ENCODE measurements around the gene SMR3B.

SMR3B gene

DNA sequence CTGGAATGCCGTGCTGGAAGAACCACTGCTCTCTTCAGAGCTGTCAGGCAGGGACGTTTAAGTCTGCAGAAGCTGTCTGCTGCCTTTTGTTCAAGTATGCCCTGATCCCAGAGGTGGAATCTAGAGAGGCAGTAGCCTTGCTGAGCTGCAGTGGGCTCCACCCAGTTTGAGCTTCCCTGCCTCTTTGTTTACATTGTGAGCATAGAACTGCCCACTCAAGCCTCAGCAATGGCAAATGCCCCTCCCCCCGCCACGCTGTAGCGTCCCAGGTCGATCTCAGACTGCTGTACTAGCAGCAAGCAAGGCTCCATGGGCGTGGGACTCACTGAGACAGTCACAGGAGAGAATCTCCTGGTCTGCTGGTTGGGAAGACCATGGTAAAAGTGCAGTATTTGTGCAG is 54.3 kb downstream of the SMR3B start:
- Histone ChIP-seq H3K4me1 (ENCODE audit: control insufficient read depth, insufficient read depth, low read length, poor library complexity, severe bottlenecking) (no peaks in the 10 kb centered on the region), H3K27ac (ENCODE audit: insufficient read depth, low read length, poor library complexity, severe bottlenecking) (no peak overlapping the region), H3K36me3 (ENCODE audit: control insufficient read depth, insufficient read depth, low read length) (no peaks in the 10 kb centered on the region), H3K9me3 (ENCODE audit: control insufficient read depth, low read length) (no peaks in the 10 kb centered on the region), H3K27me3 (replicated peaks; ENCODE audit: control insufficient read depth, insufficient read depth, low read length, poor library complexity, severe bottlenecking) (no peaks in the 10 kb centered on the region), H3K4me3 (ENCODE audit: insufficient read depth, low read depth, low read length, poor library complexity, severe bottlenecking) (no peak overlapping the region)
- no peak for DNase-seq

Measured in effector memory CD4-positive, alpha-beta T cell (primary cell).